ENCODE data around the gene CCL16.

- no peak for TF ChIP-seq CTCF (conservative IDR thresholded peaks at IDR 0.05; ENCODE audit: low read length)
- TF ChIP-seq EZH2phosphoT487 (IDR thresholded peaks at IDR 0.05; ENCODE audit: borderline replicate concordance) = no peak
Measured at GRCh38 chr17:35931794-35932425, 49.4 kb downstream of the CCL16 start.
